Amniotic epithelial cell (primary cell): ENCODE measurements around the gene LFNG.

Source experiments
- DNase-seq: peaks from one replicate; pipeline ENCODE4 v3.0.0-alpha.2; 2010; ENCODE audit warnings: low read depth

Gene LFNG

GRCh38 chr7:2483494-2483893 is 36.1 kb upstream of the LFNG start:
- DNase-seq: no peak

- peak; percentile 17 for DNase-seq
Observed at GRCh38 chr7:2484868-2485267, 34.7 kb upstream of the LFNG start.

DNA sequence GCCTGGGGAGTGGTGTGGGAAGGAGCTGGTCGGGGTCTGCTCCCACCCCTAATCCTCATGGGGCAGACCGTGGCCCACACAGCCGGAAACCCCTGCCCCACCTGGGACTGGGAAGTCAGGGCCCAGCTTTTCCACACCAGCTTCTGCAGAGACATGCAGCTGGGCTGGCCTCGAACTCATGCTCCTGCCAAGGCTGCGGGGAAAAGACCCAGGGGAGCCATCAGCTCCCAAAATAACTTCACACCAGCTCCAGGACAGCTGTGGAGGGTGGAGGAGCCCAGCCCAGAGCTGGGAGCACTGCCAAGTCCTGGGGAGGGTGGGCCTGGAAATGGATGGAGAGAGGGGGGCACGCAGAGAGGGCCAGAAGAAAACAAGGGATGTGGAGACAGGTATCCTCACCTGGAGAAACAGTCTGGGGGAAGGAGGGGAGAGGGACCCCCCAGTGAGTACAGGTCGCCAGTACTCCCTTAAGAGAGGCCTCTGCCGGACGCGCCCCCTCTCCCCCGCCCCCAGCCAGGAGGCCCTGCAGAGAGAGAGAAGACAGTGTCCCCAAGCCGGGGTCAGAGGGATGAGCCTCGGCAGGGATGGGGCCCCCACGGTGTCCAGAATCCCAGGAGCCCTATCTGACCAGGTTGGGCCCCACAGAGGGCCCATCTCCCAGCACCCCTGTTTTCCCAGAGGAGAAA is 31.8 kb upstream of the LFNG start:
- DNase-seq: no peak

DNA sequence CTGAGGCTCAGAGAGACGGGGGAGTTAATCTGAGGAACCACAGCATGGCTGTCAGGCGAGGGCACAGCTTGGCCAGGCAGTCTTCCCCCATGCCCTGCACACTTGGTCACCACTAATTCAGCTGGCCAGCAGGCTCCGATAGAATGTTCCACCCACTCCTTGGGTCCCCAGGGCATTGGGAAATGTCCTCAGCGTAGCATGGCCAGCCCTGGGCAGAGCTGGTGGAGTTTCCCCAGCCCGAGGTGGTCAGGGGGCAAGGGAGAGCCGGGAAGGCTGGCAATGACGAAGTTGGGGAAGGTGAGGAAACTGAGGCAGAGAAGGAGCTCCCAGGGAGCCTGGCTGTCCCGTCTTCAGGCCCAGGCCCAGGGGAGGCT is 31.3 kb upstream of the LFNG start:
- no peak for DNase-seq

GRCh38 chr7:2488681-2489080 is 30.9 kb upstream of the LFNG start:
- DNase-seq: no peak

DNA sequence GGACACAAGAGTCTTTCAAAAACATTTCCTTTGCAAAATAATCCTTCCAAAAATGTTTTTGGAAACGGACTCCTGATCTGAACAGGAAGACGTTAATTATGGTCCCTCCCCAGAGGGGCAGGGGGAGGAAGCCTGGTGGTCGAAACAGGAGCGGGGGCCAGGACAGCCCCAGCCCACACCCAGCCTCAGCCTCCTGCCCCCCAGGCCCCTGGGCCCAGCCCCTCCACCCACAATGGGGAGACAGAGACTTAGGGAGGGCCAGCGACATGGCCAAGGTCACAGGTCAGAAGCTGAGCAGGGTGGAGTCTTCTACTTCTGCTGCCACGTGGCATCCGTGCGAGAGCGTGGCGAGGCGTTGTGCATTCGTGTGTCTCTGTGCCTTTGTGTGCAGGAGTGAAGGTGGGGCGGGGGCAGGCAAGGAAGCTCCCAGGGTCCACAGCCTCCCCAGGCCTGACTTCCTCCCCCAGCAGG is 29.4 kb upstream of the LFNG start:
- no peak for DNase-seq

DNA sequence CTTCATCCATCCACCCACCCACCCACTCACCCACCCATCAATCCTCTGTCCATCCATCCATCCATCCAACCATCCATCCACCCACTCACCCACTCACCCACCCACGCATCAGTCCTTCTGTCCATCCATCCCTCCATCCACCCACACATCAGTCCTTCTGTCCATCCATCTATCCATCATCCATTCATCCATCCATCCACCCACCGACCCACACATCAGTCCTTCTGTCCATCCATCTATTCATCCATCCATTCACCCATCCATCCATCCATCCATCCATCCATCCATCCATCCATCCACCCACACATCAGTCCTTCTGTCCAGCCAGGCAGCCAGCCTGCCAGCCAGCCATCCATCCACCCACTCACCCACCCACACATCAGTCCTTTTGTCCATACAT is 27.5 kb upstream of the LFNG start:
- DNase-seq: no peak

DNA sequence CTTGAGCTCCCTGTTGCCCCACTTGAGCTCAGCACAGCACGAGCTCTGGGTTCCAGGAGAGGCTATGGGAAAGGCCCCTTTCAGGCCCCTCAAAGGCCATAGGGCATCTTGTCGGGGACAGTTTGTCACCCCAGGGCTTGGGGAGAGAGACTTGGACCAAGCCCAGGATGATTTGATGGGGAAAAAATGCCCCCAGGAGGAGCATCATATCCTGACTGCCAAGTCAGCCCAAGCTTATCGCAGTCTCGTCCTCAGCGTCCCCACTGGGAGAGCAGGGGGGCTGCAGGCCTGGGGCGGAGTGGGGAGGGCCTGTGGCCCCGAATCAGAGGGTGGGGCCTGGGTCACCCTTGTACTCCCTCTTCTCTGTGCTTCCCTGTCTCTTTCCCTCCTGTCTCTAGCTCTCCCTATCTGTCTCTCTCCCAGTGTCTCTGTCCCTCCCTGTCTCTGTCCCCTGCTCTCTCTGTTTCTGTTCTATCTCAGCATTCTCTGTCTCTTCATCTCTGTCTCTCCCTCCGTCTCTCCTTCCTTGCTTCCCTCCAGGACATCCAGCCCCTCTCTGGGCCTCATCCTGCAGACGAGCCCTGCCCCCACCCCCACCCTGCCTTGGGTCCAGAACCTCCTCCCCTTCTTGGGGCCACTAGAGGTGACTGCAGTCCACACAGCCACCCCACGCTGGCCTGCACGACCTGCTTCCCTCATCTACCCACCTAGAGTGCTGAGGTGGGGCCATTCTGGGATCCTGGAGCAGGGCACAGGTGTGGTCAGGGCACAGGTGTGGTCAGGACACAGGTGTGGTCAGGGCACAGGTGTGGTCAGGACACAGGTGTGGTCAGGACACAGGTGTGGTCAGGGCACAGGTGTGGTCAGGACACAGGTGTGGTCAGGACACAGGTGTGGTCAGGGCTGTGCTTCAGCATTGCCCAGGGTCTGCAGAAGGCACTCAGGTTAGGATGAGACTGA is 26.1 kb upstream of the LFNG start:
- DNase-seq: no peak

DNA sequence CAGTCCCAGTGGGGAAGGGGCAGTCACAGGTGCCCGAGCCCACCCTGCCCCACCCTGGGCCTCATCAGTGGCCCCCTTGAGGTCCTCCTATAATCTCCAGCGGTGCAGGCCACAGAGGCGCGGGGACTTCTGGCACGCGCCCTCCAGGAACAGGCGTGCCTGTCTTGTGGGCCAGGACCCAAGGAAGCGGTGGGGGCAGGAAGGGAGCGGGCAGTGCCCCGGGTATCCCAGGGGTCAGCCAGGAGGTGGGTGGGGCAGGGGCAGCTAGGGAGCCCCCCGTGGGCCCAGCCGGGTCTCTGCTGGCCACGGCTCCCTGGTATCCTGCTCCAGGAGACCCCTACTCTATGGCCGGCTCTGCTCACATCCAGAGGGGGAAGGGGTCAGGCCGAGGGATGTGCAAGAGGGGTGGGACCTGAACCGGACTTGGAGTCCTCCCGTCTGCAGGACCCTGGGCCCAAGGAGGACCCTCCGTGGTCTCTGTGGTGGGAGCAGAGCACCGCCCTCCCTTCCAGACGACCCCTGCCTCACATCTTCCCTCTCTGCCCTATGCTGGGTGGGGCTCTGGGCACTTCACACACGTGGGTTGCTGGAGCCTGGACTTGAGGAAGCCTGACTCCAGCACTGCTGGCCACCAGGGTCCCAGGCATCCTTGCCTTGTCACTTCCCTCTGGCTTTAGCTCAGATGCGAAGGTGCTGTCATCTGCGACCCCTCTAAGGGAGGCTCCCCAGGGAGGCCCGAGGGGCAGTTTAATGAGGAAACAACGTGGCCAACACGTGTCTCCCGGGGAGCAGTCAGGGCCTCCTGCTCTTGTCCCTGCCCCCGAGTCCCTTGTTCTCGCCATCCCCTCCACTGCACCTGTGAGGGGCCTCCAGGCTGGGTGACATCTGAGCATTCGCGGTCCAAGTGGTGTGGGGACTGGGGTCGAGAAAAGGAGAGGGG is 25.1 kb upstream of the LFNG start:
- no peak for DNase-seq

DNA sequence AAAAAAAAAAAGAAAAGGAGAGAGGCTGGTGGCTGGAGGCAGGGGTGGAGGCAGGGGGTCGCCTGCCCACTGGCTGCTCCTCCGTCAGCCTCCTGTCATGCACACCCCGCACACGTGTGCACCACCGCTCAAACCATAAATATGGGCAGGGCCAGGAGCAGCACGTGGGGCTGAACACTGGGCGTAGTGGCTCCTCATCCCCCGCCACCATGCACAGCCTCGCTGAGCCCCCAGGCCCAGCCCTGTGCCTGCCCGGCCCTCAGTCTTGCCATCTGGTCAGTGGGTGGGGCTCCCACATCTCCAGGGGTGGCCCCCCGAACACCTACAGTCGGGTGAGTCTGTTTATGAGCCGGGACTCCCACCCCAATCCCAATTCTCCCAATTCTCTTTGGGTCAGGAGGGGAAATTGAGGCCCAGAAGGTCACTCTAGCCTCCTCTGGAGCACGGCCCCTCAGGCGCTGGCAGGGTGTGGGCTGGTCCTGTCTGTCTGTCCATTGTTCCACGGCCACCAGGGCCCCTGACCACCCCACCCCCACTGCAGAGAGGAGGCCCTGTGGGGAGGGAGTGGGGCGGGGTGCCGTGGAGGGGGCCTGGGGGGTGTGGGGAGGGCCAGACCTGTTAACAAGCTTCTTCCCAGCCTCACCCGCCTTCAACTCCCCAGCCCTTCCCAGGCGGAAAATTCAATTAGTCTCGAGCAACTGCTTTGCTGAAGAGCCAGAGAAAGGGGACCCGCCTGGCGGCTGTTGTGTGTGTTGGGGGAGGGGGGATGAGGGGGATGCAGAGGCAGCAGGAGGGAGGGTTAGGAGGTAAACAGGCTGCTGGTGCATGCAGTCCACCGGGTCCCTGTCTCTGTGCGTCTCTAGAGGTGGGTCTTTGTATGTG is 23.9 kb upstream of the LFNG start:
- DNase-seq: no peak

DNA sequence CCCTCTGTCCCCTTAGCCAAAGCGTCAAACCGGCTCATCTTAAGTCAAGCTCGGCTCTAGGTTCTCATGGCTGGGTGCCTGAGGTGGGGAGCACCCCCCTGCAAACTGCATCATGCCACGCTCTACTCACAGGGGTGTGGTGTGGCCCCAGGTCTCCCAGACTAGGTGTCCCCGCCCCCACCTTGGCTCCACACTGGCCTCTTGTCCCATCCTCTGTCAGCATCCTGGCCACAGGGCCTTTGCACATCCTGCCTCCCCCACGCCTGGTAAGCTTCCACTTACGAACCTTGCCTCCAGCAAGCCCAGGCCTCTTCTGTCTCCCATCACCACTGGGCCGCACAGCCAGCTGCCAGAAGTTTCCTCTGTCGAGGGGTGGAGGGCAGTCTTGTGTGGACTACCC is 23.2 kb upstream of the LFNG start:
- no peak for DNase-seq

- no peak for DNase-seq
Observed at GRCh38 chr7:2497065-2497464, 22.5 kb upstream of the LFNG start.

DNA sequence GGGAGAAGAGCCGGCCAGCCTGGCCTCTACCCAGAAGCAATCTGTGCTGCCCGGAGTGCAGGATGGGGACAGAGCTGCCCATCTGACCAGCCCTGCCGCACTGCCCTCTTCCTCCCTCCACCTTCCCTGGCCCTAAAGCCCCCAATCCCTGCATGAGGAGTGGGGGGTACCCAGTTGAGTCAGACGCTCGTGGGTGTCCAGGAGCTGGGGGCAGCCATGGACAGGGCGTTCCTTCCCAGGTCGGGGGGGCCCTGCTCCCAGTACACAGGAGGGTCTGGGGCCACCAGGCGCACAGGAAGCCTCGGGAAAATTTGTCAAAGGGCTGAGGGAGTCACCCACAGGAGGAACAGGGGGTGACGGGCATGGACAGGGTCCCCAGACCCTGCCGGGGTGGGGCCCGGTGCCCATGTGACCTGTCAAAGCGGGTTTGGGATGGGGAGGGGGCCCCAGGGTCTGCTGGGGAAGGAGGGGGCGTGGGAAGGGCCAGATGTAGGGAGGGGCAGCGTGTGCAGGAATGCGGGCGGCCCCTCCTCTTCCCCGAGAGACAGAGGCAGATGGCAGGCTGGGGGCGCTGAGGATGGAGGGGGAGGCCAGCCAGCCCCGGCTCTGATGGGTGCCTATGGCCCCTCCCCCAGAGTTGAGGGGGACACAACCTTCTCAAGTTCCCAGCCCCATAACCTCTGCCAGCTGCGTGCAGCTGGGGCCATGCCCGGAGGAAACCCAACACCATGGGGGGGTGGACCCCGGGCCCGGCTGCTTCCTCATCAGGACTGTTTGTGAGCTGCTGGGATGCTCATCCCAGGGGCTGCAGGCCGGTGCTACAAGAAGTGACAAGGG is 21.9 kb upstream of the LFNG start:
- DNase-seq: no peak

DNA sequence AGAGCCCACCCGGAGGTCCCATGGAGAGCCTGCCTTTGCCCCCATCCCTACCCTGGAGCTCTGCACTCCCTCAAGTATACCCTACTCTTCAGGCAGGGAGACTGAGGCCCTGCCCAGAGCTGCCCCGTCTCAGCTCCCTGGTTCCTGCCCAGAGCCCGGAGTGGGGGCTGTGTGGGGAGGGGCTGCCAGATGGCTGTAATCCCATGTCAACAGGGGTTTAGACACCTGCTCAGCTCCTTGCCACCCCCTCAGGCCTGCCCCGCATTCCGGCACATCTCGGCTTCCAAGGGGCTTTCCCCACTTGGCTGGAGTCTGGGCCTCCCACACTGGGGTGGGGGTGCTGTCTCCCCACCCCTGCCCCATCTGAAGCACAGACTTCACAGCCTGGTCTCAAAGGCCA is 20.9 kb upstream of the LFNG start:
- no peak for DNase-seq

DNA sequence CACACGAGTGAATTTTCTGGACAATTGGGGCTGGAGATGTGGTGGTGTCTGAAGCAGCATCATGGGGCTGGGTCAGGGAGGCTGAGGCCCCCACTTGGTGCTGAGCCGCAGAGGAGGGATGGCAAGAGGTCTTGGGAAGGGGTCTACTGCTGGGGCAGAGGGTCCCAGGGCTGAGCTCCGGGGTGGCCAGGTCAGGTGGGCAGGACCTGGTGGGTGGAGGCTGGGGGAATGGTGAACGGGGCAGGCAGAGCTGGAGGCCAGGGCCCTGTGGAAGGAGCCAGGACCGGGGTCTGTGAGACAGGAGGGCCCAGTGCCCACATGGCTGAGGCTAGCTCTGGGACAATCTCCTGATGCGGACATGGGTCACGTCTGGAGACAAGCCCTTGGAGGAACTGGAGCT is 20.4 kb upstream of the LFNG start:
- DNase-seq: no peak

- no peak for DNase-seq
Observed at GRCh38 chr7:2499719-2500430, 19.7 kb upstream of the LFNG start.

DNA sequence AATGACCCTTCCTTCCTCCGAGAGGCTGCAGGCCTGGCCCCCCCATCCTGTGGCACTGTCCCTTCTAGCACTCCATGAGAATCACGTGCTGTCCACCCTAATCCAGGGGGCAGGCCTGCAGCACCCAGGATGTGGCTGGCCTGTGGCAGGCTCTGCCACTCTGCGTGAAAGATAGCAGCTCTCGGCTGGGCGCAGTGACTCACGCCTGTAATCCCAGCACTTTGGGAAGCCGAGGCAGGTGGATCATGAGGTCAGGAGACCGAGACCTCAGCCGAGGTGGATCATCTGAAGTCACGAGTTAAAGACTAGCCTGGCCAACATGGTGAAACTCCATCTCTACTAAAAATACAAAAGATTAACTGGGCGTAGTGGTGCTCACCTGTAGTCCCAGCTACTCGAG is 18.9 kb upstream of the LFNG start:
- peak; percentile 22 for DNase-seq

DNA sequence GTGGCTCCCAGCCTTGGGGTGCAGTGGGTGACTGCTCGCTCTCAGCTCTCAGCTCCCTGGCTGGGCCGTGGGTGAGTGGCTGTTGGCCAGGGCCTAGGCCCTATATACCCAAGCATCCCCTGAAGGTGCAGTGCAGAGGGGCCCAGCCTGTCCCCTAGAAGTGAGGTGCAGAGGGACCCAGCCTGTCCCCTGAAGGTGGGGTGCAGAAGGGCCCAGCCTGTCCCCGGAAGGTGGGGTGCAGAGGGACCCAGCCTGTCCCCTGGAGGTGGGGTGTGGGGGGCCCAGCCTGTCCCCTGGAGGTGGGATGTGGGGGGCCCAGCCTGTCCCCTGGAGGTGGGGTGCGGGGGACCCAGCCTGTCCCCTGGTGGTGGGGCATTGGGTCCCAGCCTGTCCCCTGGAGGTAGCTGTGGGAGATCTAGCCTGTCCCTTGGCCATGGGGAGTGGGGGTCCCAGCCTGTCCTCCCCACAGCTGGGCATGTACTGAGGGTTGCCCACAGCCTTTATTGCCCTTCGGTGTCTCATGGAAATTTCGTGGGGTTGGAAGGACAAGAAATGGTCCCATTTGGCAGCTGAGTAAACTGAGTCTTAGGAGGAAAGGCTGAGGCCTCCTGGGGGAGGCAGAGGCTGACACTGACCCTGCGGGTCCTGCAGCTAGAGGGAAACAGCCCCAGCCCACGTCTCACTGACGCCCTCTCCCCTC is 17.5 kb upstream of the LFNG start:
- DNase-seq: no peak

DNA sequence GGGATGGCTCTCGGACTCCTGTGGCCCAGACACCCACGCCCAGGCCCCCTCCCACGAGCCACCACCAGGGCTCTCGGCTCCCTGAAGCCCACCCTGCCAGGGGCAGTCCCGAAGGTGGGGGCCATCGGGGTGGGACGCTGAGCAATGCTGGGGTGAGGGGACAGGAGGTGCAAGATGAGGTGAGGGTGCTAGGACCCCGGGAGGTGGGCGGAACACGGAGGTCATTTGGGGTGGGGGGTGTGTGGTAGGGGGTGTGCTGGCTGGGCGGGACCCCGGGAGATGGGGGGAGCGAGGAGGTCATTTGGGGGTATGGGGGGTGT is 17.0 kb upstream of the LFNG start:
- no peak for DNase-seq
